Liver (tissue), 3 donors: ENCODE measurements around the gene RB1.

Source experiments
- EGR1 ChIP-seq, 2 donors: IDR thresholded peaks; 2 replicates each; pipeline ENCODE4 v1.6.1; 2016 to 2018; ENCODE audit warnings: antibody characterized with exemption in 2 of 2, low read depth in 2 of 2
- JUND ChIP-seq, 2 donors: IDR thresholded peaks; 2 replicates each; pipeline ENCODE4 v1.6.1; 2016; ENCODE audit warnings: antibody characterized with exemption in 2 of 2
- RXRA ChIP-seq, 2 donors: IDR thresholded peaks; 2 replicates each; pipeline ENCODE4 v1.6.1; 2017 to 2018; ENCODE audit warnings: antibody characterized with exemption in 2 of 2, mild to moderate bottlenecking in 1 of 2
- SP1 ChIP-seq: IDR thresholded peaks from 2 replicates; pipeline ENCODE4 v1.6.1; 2018; ENCODE audit warnings: antibody characterized with exemption, mild to moderate bottlenecking
- TAF1 ChIP-seq: conservative IDR thresholded peaks from 2 replicates; pipeline ENCODE4 v1.6.1; 2016; ENCODE audit warnings: antibody characterized with exemption, mild to moderate bottlenecking
- ZBTB33 ChIP-seq: IDR thresholded peaks from 2 replicates; pipeline ENCODE4 v1.6.1; 2016; ENCODE audit warnings: antibody characterized with exemption
- TF ChIP-seq, protein P1 (sequence below): IDR thresholded peaks from 2 replicates; pipeline ENCODE4 v1.6.1; 2016; ENCODE audit warnings: antibody characterized with exemption, mild to moderate bottlenecking
- TF ChIP-seq, protein P2 (sequence below): fragments of 150-350 bp; IDR thresholded peaks from 2 replicates; pipeline ENCODE4 v1.5.1; 2017; ENCODE audit warnings: improper control_type of control experiment, low read depth, low read length; ENCODE audit not compliant: missing input control
- TF ChIP-seq, protein P3 (sequence below): IDR thresholded peaks from 2 replicates; pipeline ENCODE4 v1.6.1; 2016; ENCODE audit warnings: antibody characterized with exemption
- TF ChIP-seq, protein P4 (sequence below): IDR thresholded peaks from 2 replicates; pipeline ENCODE4 v1.6.1; 2016; ENCODE audit warnings: antibody characterized with exemption
- donor health status: healthy.
- donor health status: healthy.

- TF ChIP-seq, protein P1, sequence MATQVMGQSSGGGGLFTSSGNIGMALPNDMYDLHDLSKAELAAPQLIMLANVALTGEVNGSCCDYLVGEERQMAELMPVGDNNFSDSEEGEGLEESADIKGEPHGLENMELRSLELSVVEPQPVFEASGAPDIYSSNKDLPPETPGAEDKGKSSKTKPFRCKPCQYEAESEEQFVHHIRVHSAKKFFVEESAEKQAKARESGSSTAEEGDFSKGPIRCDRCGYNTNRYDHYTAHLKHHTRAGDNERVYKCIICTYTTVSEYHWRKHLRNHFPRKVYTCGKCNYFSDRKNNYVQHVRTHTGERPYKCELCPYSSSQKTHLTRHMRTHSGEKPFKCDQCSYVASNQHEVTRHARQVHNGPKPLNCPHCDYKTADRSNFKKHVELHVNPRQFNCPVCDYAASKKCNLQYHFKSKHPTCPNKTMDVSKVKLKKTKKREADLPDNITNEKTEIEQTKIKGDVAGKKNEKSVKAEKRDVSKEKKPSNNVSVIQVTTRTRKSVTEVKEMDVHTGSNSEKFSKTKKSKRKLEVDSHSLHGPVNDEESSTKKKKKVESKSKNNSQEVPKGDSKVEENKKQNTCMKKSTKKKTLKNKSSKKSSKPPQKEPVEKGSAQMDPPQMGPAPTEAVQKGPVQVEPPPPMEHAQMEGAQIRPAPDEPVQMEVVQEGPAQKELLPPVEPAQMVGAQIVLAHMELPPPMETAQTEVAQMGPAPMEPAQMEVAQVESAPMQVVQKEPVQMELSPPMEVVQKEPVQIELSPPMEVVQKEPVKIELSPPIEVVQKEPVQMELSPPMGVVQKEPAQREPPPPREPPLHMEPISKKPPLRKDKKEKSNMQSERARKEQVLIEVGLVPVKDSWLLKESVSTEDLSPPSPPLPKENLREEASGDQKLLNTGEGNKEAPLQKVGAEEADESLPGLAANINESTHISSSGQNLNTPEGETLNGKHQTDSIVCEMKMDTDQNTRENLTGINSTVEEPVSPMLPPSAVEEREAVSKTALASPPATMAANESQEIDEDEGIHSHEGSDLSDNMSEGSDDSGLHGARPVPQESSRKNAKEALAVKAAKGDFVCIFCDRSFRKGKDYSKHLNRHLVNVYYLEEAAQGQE = no peak
- TF ChIP-seq, protein P2, sequence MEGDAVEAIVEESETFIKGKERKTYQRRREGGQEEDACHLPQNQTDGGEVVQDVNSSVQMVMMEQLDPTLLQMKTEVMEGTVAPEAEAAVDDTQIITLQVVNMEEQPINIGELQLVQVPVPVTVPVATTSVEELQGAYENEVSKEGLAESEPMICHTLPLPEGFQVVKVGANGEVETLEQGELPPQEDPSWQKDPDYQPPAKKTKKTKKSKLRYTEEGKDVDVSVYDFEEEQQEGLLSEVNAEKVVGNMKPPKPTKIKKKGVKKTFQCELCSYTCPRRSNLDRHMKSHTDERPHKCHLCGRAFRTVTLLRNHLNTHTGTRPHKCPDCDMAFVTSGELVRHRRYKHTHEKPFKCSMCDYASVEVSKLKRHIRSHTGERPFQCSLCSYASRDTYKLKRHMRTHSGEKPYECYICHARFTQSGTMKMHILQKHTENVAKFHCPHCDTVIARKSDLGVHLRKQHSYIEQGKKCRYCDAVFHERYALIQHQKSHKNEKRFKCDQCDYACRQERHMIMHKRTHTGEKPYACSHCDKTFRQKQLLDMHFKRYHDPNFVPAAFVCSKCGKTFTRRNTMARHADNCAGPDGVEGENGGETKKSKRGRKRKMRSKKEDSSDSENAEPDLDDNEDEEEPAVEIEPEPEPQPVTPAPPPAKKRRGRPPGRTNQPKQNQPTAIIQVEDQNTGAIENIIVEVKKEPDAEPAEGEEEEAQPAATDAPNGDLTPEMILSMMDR = no peak
- TF ChIP-seq, protein P3, sequence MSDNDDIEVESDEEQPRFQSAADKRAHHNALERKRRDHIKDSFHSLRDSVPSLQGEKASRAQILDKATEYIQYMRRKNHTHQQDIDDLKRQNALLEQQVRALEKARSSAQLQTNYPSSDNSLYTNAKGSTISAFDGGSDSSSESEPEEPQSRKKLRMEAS = no peak
- no peak for TF ChIP-seq TAF1
- TF ChIP-seq ZBTB33 = no peak
- TF ChIP-seq JUND (IDR thresholded peaks at IDR 0.05) = no peak
- no peak for TF ChIP-seq EGR1 (IDR thresholded peaks at IDR 0.05; ENCODE audit: low read depth in 2 of 2)
- TF ChIP-seq SP1 = no peak
- TF ChIP-seq, protein P4, sequence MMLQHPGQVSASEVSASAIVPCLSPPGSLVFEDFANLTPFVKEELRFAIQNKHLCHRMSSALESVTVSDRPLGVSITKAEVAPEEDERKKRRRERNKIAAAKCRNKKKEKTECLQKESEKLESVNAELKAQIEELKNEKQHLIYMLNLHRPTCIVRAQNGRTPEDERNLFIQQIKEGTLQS = no peak
- TF ChIP-seq RXRA (IDR thresholded peaks at IDR 0.05) = no peak
Observed at GRCh38 chr13:48281556-48281955, 22.0 kb upstream of the RB1 start.
